Measurements from ENCODE around the gene NOX1. TPM values are rescaled to one million over a fixed set of nuclear protein-coding genes. Genes with fewer than 3 reads are reported as not detected.
"Not testable (repeated sequence)": the region's sequence is repeated elsewhere in the genome, so short reads cannot be mapped to it uniquely, and the experiment has no call there.

Gene NOX1

GRCh38 chrX:100798484-100799214, 75.5 kb downstream of the NOX1 start:
- H2BK15ac ChIP-seq (ENCODE audit: low read length): no peak overlapping the region
- no peak overlapping the region for H2BK120ac ChIP-seq (ENCODE audit: low read depth, low read length)
- H3K79me1 ChIP-seq (ENCODE audit: low read depth, low read length): no peaks in the 10 kb centered on the region
- no peak overlapping the region for H4K8ac ChIP-seq (ENCODE audit: low read depth, low read length)
- no peak overlapping the region for H2AFZ ChIP-seq (ENCODE audit: low read length)
- no peak for DNase-seq (ENCODE audit: low spot score)
- H3K4me2 ChIP-seq (ENCODE audit: insufficient read depth, low read length, poor library complexity, severe bottlenecking): no peak overlapping the region
- no peak overlapping the region for H3K14ac ChIP-seq (ENCODE audit: low read length)
- no peak overlapping the region for H2BK5ac ChIP-seq (ENCODE audit: low read length)
- H3K4me3 ChIP-seq (ENCODE audit: low read length in 2 of 2): no peak overlapping the region
- H2BK12ac ChIP-seq (ENCODE audit: low read length): no peak overlapping the region
- no peak overlapping the region for H3K4ac ChIP-seq (ENCODE audit: low read length)
- H4K91ac ChIP-seq (ENCODE audit: low read depth, low read length, poor library complexity): no peak overlapping the region
- no peaks in the 10 kb centered on the region for H3K36me3 ChIP-seq (replicated peaks in 1 of 2; ENCODE audit: control insufficient read depth in 2 of 2, insufficient read depth in 2 of 2, low read length in 2 of 2)
- WGBS, 2 donors (ENCODE audit: extremely low coverage in 2 of 2, insufficient read length in 2 of 2, insufficient replicate concordance in 1 of 2): no CpG with 5 or more reads among the region's 4 CpGs
- no peak overlapping the region for H3K23ac ChIP-seq (ENCODE audit: low read depth, low read length, poor library complexity)
- no peak overlapping the region for H3K27ac ChIP-seq (replicated peaks; ENCODE audit: low read length)
- peaks cover 0 to 13% (median 0%) of the 10 kb centered on the region in 3 experiments for H3K27me3 ChIP-seq (ENCODE audit: control insufficient read depth in 3 of 3, insufficient read depth in 3 of 3, low read depth in 1 of 3, low read length in 3 of 3)
- no peak overlapping the region for H3K18ac ChIP-seq (ENCODE audit: low read length)
- H3K9ac ChIP-seq (ENCODE audit: low read depth, low read length, poor library complexity): no peak overlapping the region
- no peaks in the 10 kb centered on the region for H3K9me3 ChIP-seq (replicated peaks in 1 of 2; ENCODE audit: control insufficient read depth in 2 of 2, insufficient read depth in 1 of 2, low read depth in 1 of 2, low read length in 2 of 2)
- H2AK5ac ChIP-seq (ENCODE audit: low read depth, low read length): no peak overlapping the region
- no peaks in the 10 kb centered on the region for H3K4me1 ChIP-seq (ENCODE audit: control insufficient read depth in 2 of 2, insufficient read depth in 1 of 2, low read depth in 1 of 2, low read length in 2 of 2)

GRCh38 chrX:100797359-100797758, 76.8 kb downstream of the NOX1 start:
- DNase-seq (ENCODE audit: low spot score): no peak
- no CpG with 5 or more reads among the region's 4 CpGs for WGBS, 2 donors (ENCODE audit: extremely low coverage in 2 of 2, insufficient read length in 2 of 2, insufficient replicate concordance in 1 of 2)

GRCh38 chrX:100796371-100796770, 77.8 kb downstream of the NOX1 start:
- not testable (repeated sequence) for H2BK120ac ChIP-seq (ENCODE audit: low read depth, low read length); H4K8ac ChIP-seq (ENCODE audit: low read depth, low read length); H3K23ac ChIP-seq (ENCODE audit: low read depth, low read length, poor library complexity); H3K9ac ChIP-seq (ENCODE audit: low read depth, low read length, poor library complexity); H3K79me1 ChIP-seq (ENCODE audit: low read depth, low read length); H3K27ac ChIP-seq (replicated peaks; ENCODE audit: low read length); H3K4me2 ChIP-seq (ENCODE audit: insufficient read depth, low read length, poor library complexity, severe bottlenecking); H3K4me3 ChIP-seq (ENCODE audit: low read length in 2 of 2); H2BK12ac ChIP-seq (ENCODE audit: low read length); H3K9me3 ChIP-seq (replicated peaks in 1 of 2; ENCODE audit: control insufficient read depth in 2 of 2, insufficient read depth in 1 of 2, low read depth in 1 of 2, low read length in 2 of 2); H2AFZ ChIP-seq (ENCODE audit: low read length); H3K4ac ChIP-seq (ENCODE audit: low read length); H3K14ac ChIP-seq (ENCODE audit: low read length); DNase-seq (ENCODE audit: low spot score); H2BK15ac ChIP-seq (ENCODE audit: low read length); H2BK5ac ChIP-seq (ENCODE audit: low read length); H2AK5ac ChIP-seq (ENCODE audit: low read depth, low read length); H3K18ac ChIP-seq (ENCODE audit: low read length); H3K4me1 ChIP-seq (ENCODE audit: control insufficient read depth in 2 of 2, insufficient read depth in 1 of 2, low read depth in 1 of 2, low read length in 2 of 2); H3K27me3 ChIP-seq (ENCODE audit: control insufficient read depth in 3 of 3, insufficient read depth in 3 of 3, low read depth in 1 of 3, low read length in 3 of 3); H4K91ac ChIP-seq (ENCODE audit: low read depth, low read length, poor library complexity); H3K36me3 ChIP-seq (replicated peaks in 1 of 2; ENCODE audit: control insufficient read depth in 2 of 2, insufficient read depth in 2 of 2, low read length in 2 of 2)
- WGBS, 2 donors (ENCODE audit: extremely low coverage in 2 of 2, insufficient read length in 2 of 2, insufficient replicate concordance in 1 of 2): no CpG with 5 or more reads among the region's 7 CpGs

More at GRCh38 chrX:100797359-100797758, 76.8 kb downstream of the NOX1 start:
- Histone ChIP-seq H3K36me3 (replicated peaks in 1 of 2; ENCODE audit: control insufficient read depth in 2 of 2, insufficient read depth in 2 of 2, low read length in 2 of 2) (no peaks in the 10 kb centered on the region), H4K91ac (ENCODE audit: low read depth, low read length, poor library complexity) (no peak overlapping the region), H2AK5ac (ENCODE audit: low read depth, low read length) (no peak overlapping the region), H3K4ac (ENCODE audit: low read length) (no peak overlapping the region), H3K4me3 (ENCODE audit: low read length in 2 of 2) (no peak overlapping the region), H3K4me2 (ENCODE audit: insufficient read depth, low read length, poor library complexity, severe bottlenecking) (no peak overlapping the region), H4K8ac (ENCODE audit: low read depth, low read length) (no peak overlapping the region), H2BK5ac (ENCODE audit: low read length) (no peak overlapping the region), H3K79me1 (ENCODE audit: low read depth, low read length) (no peaks in the 10 kb centered on the region), H3K9ac (ENCODE audit: low read depth, low read length, poor library complexity) (no peak overlapping the region), H2BK15ac (ENCODE audit: low read length) (no peak overlapping the region), H3K23ac (ENCODE audit: low read depth, low read length, poor library complexity) (no peak overlapping the region), H3K27me3 (ENCODE audit: control insufficient read depth in 3 of 3, insufficient read depth in 3 of 3, low read depth in 1 of 3, low read length in 3 of 3) (peaks cover 0 to 8% (median 0%) of the 10 kb centered on the region in 3 experiments), H3K18ac (ENCODE audit: low read length) (no peak overlapping the region), H3K9me3 (replicated peaks in 1 of 2; ENCODE audit: control insufficient read depth in 2 of 2, insufficient read depth in 1 of 2, low read depth in 1 of 2, low read length in 2 of 2) (no peaks in the 10 kb centered on the region), H3K4me1 (ENCODE audit: control insufficient read depth in 2 of 2, insufficient read depth in 1 of 2, low read depth in 1 of 2, low read length in 2 of 2) (no peaks in the 10 kb centered on the region), H3K27ac (replicated peaks; ENCODE audit: low read length) (no peak overlapping the region), H2AFZ (ENCODE audit: low read length) (no peak overlapping the region), H3K14ac (ENCODE audit: low read length) (no peak overlapping the region), H2BK12ac (ENCODE audit: low read length) (no peak overlapping the region), H2BK120ac (ENCODE audit: low read depth, low read length) (no peak overlapping the region)

Small RNAs within 50 kb of the gene (small RNA-seq; reads per million reads assigned to genes)
- gene RF00411 (ENCODE audit: insufficient read depth): not detected
